CD4-positive, alpha-beta T cell treated with Interleukin-10 for 1 hour (primary cell): ENCODE measurements around the gene BICDL2.
A peak's percentile ranks its signal among the peaks of the same experiment; 100 is the strongest.

Experiments
- DNase-seq: peaks from one replicate; pipeline ENCODE4 v3.0.0-alpha.2; 2020

The BICDL2 gene

DNA sequence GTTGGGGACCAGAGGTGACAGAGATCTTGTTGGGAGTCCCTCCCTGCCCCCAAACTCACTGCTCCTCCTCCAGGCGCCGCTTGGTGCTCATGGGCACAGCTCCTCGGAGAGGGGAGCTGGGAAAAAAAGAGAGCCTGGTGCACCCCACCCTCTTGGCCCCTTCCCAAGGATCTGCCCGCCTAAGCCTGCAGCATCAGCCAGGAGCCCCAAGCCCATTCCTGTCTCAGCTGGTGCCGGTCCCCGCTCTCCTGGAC is 13.4 kb downstream of the BICDL2 start:
- no peak for DNase-seq

DNA sequence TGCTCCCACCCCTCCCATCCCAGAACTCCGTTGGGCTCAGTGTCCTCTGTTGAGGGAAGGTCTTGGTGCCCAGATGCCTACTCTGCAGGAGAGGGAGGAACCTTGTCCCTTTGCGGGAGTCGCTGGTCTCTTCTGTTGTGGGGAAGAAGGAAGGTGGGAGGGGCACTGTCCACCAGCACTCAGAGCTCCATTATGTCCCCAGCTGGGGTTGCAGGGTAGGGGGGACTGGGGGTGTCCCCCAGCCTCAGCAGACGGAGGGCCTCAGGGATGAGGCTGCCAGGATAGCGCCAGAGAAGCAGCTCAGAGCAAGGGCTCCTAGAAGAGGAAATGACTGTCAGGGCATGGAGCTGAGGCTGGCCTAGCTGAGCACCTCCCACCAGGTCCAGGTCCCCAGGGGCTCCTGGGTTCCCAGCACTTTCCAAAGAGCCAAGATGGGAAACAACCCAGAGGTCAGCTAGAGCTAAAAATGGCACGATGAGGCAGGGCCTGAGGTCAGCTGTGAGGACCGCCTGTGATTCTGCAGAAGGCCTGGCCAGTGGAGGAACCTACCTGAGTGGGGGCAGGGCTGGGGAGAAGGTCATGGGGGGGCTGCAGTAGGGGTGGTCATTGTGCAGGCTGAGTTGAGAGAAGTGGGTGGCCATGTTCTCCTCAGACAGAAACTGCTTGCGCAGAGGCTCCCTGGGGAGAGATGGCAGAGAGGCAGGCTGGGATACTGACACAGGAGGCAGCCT is 13.9 kb downstream of the BICDL2 start:
- no peak for DNase-seq

DNA sequence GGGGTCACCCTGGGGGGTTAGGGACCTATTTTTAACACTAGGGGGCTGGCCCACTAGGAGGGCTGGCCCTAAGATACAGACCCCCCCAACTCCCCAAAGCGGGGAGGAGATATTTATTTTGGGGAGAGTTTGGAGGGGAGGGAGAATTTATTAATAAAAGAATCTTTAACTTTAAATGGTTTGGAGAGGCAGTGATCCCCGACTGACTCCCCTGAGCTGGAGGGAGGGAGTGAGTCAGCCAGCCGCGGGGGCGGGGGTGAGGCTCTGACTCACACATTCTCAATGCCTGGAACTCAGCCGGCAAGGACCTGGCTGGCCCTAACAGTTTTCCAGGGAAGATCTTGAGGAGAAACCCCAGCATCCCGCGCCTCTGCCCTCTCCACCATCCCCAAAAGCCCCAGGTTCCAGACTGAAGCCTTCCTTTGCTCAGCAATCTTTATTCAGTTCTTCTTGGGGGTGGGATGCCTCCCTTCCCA is 14.5 kb downstream of the BICDL2 start:
- DNase-seq = peak; percentile 68

DNA sequence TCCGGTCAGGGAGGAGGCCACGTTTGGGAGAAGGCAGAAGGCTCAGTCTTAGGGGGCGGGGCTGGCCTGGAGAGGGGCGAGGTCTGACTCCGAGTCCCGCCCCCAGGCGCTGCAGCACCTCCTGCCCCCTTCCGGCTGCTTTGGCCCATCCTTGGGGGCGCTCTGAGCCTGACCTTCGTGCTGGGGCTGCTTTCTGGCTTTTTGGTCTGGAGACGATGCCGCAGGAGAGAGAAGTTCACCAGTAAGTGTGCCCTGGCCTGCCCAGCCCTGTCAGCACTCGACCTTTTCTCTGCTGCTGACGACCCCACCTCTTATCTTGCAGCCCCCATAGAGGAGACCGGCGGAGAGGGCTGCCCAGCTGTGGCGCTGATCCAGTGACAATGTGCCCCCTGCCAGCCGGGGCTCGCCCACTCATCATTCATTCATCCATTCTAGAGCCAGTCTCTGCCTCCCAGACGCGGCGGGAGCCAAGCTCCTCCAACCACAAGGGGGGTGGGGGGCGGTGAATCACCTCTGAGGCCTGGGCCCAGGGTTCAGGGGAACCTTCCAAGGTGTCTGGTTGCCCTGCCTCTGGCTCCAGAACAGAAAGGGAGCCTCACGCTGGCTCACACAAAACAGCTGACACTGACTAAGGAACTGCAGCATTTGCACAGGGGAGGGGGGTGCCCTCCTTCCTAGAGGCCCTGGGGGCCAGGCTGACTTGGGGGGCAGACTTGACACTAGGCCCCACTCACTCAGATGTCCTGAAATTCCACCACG is 15.1 kb downstream of the BICDL2 start:
- DNase-seq = peak; percentile 66

DNA sequence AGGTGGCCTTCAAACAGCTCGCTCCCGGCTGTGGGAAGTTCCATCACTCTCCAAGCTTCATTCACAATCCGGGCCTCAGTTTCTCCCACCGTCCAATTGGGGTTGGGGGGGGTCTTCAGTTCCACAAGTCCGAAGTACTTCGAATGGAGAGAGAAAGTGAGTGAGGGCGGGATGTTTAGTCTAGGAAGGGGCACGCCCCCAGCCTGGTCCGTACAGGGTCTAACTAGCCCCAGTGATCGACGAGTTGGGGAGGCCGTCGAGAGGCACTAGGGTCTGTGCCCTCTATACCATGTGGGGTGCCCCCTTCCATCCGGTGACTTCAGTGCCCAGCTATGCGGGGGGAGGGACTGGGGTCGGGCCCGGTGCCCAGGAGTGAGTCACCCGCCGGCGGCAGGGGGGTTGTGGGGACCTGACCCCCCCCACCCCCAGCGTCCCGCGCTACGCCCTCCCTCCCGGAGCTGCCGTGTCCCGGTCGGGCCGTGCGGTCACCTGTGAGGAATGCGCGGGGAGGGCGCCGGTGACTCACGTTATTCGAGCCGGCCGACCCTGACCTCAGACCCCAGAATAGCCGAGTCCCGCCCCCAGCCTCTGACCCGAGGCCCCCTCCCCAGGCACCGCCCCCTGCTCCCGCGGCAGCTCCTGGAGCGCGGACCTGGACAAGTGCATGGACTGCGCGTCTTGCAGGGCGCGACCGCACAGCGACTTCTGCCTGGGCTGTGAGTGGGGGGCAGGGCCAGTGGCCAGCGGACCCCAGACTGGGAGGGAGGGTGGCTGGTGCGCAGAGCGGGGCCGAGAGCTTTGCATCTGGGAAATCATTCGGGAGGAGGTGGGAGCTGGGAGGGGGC is 15.9 kb downstream of the BICDL2 start:
- peak; percentile 73 for DNase-seq

DNA sequence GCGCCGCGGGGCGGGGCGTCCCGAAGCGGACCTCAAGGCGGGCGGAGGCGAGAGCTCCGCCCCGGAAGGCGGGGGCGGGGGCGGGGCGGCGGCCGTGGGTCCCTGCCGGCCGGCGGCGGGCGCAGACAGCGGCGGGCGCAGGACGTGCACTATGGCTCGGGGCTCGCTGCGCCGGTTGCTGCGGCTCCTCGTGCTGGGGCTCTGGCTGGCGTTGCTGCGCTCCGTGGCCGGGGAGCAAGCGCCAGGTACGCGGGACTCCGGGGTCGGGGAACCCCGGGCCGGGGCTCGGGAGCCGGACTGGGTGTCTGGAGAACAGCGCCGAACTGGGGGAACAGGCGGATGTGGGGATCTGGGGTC is 16.5 kb downstream of the BICDL2 start, which contains the start of gene TNFRSF12A:
TNFRSF12A (plus strand) TSS at position 122 of the 357 bp plus-strand sequence; CDS start at position 152, 30 bp downstream.
- peak; percentile 77 for DNase-seq

DNA sequence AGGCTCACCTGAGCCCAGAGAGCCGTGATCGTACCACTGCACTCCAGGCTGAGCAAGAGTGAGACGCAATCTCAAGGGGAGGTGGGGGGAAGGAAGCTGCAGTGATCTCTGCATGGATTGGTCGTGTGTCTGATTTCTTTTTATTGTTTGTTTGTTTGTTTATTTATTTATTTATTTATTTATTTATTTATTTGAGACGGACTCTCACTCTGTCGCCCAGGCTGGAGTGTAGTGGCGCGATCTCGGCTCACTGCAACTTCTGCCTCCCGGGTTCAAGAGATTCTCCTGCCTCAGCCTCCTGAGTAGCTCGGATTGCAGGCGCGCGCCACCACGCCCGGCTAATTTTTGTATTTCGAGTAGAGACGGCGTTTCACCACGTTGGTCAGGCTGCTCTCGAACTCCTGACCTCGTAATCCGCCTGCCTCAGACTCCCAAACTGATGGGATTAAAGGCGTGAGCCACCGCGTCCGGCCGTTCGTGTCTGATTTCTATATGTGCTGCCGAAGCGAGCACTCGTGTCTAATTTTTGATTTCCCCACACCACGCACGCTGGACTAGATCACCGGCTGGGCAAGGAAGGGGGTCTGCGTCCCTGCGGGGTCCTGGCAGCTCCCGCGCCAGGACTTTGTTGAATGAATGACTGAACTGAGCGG is 17.0 kb downstream of the BICDL2 start:
- no peak for DNase-seq

DNA sequence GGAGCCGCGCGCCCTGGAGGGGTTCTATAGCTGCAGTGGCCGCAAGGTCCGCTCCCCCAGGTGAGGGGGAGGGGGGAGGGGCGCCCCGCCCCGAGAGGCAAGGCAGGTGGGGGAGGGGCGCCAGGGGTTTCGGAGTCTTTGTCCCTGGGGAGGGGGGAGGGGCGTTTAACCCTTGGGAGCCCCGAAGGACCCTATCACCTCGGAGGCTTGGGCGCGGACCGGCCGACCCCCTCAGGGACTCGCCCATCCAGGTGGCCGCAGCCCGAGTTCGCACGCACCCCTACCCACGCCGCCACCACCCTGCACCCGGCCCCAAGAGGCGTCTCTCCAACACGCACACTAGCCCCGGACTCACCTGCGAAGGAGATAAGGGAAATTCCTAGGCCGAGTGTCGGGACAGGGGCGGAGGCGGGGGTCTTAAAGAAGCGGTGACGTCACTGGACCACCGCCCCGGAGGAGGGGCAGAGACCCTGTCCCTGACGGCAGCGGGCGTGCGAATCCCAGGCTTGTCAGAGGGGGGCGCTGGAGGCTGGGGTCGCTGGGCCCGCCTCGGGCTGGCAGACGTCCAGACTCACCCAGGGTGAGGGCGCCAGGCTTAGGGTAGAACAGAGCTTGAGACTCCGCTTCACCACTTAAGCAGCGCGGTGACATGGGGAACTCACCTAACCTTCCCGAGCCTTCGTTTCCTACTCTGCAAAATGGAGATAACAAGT is 18.8 kb downstream of the BICDL2 start, which contains the start of gene CLDN6:
CLDN6 (minus strand) TSS at position 390 of the 713 bp plus-strand sequence. CDS start 2,162 bp downstream, outside the sequence.
- DNase-seq = peak; percentile 33

DNA sequence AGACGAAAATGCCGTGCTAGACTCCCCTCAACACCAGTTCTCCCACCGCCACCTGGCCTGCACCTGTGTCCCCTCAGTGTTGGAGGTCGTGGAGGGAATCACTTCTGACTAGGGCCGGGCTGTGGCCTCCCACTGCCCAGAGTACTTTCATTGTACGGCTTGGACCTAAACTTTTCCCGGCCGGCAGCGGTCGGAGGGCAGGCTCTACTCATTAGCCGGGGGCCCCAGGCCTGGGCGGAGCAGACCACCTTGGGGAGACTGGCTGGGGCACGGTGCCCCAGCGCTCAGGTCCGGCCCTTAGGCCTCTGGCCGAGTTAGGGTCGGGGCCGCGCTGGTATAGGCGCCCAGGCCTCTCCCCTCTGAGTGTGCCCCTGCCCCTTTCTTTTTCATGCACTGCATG is 19.4 kb downstream of the BICDL2 start:
- DNase-seq = no peak

DNA sequence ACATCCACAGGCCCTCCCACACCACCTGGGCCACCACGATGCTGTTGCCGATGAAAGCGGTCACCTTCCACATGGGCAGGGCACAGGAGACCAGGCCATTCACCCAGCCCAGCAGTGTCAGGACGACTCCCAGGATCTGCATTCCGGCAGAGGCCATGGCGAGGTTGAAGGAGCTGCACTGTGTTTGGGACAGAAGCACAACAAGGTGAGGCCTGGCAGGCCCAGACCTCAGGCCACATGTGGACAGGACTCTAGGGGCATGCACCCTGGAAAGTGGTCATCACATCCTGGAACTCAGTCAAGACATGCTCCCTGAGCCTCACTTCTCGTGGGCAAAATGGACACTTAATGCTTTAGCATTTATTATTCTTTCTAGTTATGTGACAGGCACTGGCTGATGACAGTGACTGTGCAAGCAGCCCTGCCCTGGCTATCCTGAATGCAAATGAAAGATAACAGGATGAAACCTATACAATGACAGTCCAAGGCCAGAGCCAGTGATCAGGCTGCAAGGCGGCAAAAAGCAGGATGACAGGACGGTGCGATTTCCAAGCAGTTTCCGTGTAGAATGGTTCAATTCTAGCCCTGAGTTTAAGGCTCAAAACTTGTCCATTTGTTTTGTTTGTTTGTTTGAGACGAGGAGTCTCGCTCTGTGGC is 20.8 kb downstream of the BICDL2 start:
- no peak for DNase-seq

DNA sequence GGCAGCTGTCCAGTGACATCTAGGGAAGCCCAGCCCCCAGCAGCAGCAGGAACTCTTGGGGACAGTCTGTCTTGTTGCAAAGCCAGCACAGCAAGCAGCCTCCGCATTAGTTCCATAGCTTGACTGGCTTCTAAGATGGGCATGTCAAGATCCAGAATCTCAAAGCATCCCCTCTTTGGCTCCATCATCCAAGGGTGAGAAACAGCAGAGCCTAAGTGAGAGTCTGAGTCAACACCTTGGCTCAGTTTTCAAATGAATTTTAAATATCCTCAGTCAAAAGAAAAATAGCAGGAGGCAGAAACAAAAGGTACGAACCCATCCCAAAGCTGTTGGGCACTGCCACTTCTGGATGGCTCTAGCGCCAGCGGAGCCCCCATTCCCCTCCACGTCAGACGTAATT is 21.8 kb downstream of the BICDL2 start:
- DNase-seq = no peak

DNA sequence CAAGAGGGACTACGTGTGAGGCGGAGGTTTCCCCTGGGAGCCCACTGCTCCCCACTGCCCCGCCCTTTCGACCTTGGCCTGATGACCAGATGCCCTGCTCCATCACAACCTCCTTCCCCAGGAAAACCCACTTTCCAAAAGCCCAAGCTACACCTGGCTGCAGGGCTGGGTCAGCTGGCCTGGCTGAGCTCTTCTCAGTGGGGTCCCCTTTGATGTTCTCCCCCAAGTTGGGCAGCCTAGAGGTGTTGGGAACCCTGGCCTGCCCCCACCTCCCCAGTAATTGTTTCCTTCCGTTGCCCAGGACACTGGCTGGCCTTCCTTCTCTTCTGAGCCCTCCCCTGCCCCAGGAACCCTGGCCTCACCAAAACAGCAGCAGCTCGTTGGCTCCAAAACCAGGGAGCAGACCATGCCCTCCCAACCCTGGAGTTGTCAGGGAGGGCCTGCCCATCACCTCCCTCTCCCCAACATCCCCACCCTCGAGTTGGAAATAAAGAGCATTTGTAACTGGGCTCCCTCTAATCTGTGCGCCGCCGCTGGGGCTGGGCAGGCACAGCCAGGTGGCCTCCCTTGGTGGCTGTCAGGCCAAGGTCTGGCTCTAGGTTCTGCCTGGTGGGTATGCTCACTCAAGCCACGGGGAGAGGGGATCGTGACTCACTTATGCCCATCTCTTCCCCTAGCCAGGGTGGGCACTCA is 22.6 kb downstream of the BICDL2 start:
- DNase-seq = no peak

DNA sequence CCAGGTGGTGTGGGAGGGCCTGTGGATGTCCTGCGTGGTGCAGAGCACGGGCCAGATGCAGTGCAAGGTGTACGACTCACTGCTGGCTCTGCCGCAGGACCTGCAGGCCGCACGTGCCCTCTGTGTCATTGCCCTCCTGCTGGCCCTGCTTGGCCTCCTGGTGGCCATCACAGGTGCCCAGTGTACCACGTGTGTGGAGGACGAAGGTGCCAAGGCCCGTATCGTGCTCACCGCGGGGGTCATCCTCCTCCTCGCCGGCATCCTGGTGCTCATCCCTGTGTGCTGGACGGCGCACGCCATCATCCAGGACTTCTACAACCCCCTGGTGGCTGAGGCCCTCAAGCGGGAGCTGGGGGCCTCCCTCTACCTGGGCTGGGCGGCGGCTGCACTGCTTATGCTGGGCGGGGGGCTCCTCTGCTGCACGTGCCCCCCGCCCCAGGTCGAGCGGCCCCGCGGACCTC is 23.2 kb downstream of the BICDL2 start:
- DNase-seq = no peak

DNA sequence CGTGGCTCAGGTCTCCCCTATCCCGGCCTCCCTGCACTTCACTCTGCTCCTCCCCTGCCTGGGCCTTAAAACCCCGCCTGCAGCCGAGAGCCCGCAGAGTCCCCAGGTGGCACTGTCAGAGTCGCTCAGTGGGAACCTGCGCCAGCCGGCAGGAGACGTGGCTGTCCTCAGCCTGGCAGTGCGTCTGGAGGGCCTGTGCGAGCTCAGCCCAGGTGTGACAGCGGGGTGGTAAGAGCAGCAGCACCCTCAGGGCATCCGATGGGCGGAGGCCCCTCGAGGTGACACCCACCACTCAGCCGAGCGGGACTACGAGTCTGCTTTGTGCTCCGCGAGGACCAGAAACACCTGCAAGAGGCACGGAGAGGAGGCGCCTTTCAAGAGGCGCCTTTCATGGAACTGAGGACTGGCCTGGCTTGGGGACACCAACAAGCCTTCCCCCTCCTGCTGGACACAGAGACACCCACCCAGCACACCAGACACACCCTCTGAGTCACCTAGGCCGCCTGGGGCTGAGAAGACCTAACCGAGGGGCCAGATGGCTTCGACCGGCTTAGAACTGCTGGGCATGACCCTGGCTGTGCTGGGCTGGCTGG is 23.8 kb downstream of the BICDL2 start, which contains the start of gene CLDN9:
CLDN9 (plus strand) TSS at position 96 of the 593 bp plus-strand sequence; CDS start at position 536, 440 bp downstream.
- no peak for DNase-seq

DNA sequence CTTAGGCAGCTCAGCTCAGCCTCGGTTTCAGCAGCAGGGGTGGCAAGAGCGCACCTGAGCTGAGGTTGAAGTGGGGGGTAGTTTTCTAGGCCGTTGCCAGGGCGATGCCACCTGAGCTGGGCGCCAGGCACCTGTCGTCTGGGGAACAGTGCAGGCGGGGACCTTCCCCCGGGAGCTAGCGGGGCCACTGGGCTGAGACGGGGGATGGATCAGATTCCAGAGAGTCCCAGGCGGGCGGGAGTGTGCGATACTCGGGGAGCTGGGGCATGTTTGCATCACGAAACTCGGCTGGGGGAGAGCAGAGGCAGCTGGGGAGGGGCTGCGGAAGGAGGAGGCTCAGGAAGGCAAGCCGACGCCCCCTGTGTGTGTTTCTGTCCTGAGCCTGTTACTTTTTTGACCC is 24.5 kb downstream of the BICDL2 start:
- no peak for DNase-seq

DNA sequence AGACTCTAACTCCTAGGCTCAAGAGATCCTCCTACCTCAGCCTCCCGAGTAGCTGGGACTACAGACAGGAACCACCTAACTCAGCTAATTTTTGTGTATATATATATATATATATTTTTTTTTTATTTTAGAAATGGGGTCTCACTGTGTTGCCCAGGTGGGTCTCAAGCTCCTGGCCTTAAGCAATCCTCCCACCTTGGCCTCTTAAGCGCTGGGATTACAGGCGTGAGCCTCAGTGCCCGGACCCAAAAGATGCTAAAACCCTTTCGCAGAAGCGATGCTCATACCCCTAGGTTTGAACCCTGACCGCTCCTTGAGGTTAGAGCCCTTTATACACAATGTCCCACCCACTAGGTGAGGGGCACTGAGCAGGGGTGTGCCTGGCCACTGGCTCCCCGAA is 26.2 kb downstream of the BICDL2 start:
- no peak for DNase-seq

DNA sequence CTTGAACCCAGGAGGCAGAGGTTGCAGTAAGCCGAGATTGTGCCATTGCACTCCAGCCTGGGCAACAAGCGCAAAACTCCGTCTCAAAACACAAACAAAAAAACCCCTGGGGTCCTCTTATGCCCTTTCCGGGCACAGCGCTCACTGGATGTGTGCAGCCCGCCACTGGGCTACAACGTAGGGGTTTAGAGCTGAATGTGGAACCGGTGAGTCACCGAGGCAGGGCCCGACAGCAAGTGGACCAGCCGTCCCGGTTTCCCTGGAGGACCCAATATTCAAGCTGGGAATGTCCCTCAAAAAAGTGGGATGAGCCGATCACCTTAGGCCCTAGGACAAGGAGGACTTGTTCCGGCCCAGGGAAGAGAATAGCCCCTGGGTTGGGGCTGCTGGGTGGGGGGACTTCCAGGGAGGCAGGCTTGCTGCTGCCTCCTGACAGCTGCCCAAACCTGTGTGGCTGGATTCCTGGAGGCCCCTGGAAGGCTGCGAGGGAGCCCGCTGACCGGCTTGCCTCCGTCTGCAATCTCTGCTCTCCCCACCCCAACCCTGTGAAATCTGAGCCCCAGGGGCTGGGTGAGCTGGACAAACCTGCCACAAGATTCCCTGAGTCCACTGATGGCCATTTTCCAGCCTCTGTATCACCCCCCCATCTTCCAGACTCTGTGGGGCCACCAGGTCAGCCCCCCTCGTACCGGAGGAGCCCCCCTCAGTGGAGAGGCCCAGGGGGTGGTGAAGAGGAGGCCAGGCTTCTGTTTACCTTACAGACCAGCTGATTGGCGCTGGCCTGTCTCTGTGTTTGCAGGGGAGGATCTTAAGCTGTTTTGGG is 27.0 kb downstream of the BICDL2 start:
- no peak for DNase-seq

DNA sequence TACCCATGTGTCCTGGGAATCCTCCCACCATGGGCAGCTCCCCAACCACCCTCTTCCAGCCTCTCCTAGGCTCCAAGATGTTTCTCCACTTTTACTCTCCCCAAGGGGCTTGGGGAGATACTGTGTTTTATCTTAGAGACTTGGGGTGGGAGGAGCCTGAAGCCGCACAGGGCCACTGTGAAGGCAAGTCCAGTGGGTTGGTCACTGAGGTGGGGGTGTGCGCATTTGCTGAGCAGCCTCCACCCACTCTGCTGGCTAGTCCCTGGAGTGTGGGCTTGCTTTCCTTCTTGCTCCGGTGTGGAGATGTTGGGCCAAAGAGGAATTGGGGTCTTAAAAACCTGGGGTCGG is 28.1 kb downstream of the BICDL2 start:
- DNase-seq = no peak

DNA sequence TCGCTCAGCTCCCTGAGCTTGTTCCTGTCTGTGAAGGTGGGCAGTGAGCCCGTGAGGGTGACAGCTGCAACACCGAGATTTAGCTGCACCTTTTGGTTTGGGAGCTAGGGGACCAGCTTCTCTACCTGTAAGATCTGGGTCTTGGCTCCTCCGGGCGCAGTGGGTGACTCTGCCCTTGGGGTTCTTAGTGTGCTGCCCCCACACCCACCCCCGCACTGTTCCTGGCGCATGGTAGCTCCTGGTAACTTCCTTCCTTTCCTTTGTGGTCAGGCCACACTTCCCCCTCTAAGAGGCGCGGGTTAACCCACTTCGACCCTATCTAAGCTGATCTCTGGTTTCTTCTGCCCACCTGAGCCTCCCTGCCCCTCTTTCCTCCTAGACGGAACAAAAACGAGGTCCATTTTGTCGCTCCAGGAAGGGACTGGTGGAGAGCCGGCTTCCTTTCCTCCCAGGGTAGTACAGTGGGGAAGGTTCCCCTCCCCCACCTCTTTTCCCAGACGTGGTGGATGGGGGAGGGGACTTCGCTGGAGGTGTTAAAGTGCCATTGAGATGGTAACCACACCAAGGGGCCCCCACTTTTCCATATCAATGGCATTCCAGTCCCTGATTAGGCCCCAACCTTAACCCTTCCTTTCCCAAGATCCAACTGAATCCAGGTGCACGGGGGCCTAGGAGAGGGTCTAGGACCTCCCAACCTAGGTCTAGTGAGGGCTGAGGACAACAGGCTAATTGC is 28.6 kb downstream of the BICDL2 start:
- DNase-seq = peak; percentile 31
